MM.1S (cell line): ENCODE measurements around the gene FOXL3.

Experiments
- DNase-seq: peaks from one replicate; pipeline ENCODE4 v3.0.0-alpha.2; 2015
- H2AFZ ChIP-seq: fragments of 300-600 bp; sonication (generic); 2 replicates; pipeline ENCODE4 v1.6.0; 2016; ENCODE audit warnings: antibody characterized with exemption, low read length
- H3F3A ChIP-seq: fragments of 300-600 bp; sonication (generic); 2 replicates; pipeline ENCODE4 v1.6.1; 2016; ENCODE audit warnings: mild to moderate bottlenecking, antibody characterized with exemption, low read length, moderate library complexity, mixed read lengths; ENCODE audit not compliant: insufficient read depth
- H3K27ac ChIP-seq: fragments of 300-600 bp; sonication (generic); 2 replicates; pipeline ENCODE4 v1.5.1; 2016; ENCODE audit warnings: mild to moderate bottlenecking, low read length
- H3K27me3 ChIP-seq: fragments of 300-600 bp; sonication (generic); replicated peaks from 2 replicates; pipeline ENCODE4 v1.6.0; 2016; ENCODE audit warnings: low read length; ENCODE audit not compliant: insufficient read depth
- H3K36me3 ChIP-seq: fragments of 300-600 bp; sonication (generic); replicated peaks from 2 replicates; pipeline ENCODE4 v1.6.1; 2016; ENCODE audit warnings: mild to moderate bottlenecking, low read length, mixed read lengths; ENCODE audit not compliant: insufficient read depth
- H3K4me1 ChIP-seq: fragments of 300-600 bp; sonication (generic); 2 replicates; pipeline ENCODE4 v1.6.1; 2016; ENCODE audit warnings: low read length, mixed read lengths
- H3K4me2 ChIP-seq: fragments of 300-600 bp; sonication (generic); 2 replicates; pipeline ENCODE4 v1.6.0; 2016; ENCODE audit warnings: low read depth, low read length
- H3K4me3 ChIP-seq: fragments of 300-600 bp; sonication (generic); 2 replicates; pipeline ENCODE4 v1.5.1; 2016; ENCODE audit warnings: low read length, mixed read lengths
- H3K79me2 ChIP-seq: fragments of 300-600 bp; sonication (generic); 2 replicates; pipeline ENCODE4 v1.6.1; 2016; ENCODE audit warnings: mixed run types, low read length, mixed read lengths
- H3K9ac ChIP-seq: fragments of 300-600 bp; sonication (generic); 2 replicates; pipeline ENCODE4 v1.6.1; 2016; ENCODE audit warnings: low read length, mixed read lengths
- H3K9me2 ChIP-seq: fragments of 300-600 bp; sonication (generic); replicated peaks from 2 replicates; pipeline ENCODE4 v1.6.1; 2016; ENCODE audit warnings: mild to moderate bottlenecking, low read length, mixed read lengths; ENCODE audit not compliant: insufficient read depth
- H3K9me3 ChIP-seq: fragments of 300-600 bp; sonication (generic); replicated peaks from 2 replicates; pipeline ENCODE4 v1.6.1; 2016; ENCODE audit warnings: mild to moderate bottlenecking, low read length, mixed read lengths; ENCODE audit not compliant: insufficient read depth
- H4K20me1 ChIP-seq: fragments of 300-600 bp; sonication (generic); 2 replicates; pipeline ENCODE4 v1.6.1; 2016; ENCODE audit warnings: mild to moderate bottlenecking, low read length, moderate library complexity, mixed read lengths; ENCODE audit not compliant: insufficient read depth
- EZH2 ChIP-seq: fragments of 300-600 bp; sonication (generic); optimal IDR thresholded peaks from 2 replicates; pipeline ENCODE3; 2017; ENCODE audit warnings: low read depth, mild to moderate bottlenecking, antibody characterized with exemption, low read length, mixed read lengths
- EZH2phosphoT487 ChIP-seq: fragments of 300-600 bp; sonication (generic); IDR thresholded peaks from 2 replicates; pipeline ENCODE4 v1.6.1; 2018; ENCODE audit warnings: antibody characterized with exemption, low read length
- TF ChIP-seq, protein P1 (sequence below): fragments of 300-600 bp; sonication (generic); IDR thresholded peaks from 2 replicates; pipeline ENCODE4 v1.5.1; 2016; ENCODE audit warnings: antibody characterized with exemption, low read length, mixed read lengths

FOXL3 gene

DNA sequence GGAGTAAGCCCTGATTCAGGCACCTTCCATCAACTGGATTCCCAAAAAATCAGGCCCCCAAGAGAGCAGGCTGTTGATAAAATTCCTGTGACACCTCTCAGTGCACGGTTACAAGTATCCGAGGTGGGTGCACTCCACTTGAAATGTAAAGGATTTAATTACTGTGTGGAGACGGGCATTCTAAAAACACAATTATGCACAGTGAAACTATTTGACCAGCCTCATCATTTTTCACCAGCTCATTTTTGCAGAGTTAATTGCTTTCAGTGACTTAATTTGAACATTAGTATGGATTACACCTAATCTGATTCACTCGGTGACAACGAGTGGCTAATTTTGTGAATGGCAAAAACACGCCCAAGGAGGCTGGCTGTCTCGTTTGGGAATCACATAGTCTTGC is 2.3 kb downstream of the FOXL3 start:
- Histone ChIP-seq H3F3A (no peaks in the 10 kb centered on the region), H3K36me3 (no peaks in the 10 kb centered on the region), H2AFZ (no peak overlapping the region), H4K20me1 (no peaks in the 10 kb centered on the region), H3K79me2 (no peaks in the 10 kb centered on the region), H3K27me3 (no peaks in the 10 kb centered on the region), H3K4me3 (no peak overlapping the region), H3K9me3 (no peaks in the 10 kb centered on the region), H3K9me2 (no peaks in the 10 kb centered on the region), H3K27ac (no peak overlapping the region), H3K4me1 (no peaks in the 10 kb centered on the region), H3K4me2 (no peak overlapping the region), H3K9ac (no peak overlapping the region)
- no peak for TF ChIP-seq EZH2phosphoT487
- no peak for TF ChIP-seq EZH2
- TF ChIP-seq, protein P1, sequence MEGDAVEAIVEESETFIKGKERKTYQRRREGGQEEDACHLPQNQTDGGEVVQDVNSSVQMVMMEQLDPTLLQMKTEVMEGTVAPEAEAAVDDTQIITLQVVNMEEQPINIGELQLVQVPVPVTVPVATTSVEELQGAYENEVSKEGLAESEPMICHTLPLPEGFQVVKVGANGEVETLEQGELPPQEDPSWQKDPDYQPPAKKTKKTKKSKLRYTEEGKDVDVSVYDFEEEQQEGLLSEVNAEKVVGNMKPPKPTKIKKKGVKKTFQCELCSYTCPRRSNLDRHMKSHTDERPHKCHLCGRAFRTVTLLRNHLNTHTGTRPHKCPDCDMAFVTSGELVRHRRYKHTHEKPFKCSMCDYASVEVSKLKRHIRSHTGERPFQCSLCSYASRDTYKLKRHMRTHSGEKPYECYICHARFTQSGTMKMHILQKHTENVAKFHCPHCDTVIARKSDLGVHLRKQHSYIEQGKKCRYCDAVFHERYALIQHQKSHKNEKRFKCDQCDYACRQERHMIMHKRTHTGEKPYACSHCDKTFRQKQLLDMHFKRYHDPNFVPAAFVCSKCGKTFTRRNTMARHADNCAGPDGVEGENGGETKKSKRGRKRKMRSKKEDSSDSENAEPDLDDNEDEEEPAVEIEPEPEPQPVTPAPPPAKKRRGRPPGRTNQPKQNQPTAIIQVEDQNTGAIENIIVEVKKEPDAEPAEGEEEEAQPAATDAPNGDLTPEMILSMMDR: no peak
- no peak for DNase-seq

DNA sequence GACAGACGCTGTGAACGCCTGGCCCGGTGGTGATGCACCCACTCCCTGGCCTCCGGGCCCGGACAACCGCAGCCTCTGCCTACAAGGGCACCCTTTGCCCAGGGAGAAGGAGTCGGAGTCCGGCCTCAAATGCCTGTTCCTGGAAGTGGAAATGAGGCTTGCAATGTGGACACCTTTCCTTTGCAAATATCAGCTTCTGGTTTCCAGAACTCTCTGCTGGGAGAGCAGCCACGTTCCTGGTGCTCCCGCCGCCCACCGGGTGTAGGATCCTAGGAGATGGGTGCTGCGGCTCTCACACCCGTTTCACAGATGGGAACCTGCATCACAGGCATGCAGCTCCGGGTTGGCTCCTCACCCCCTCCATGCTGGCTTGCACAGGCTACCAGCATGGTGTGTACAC is 2.9 kb downstream of the FOXL3 start:
- H3K9me2 ChIP-seq: no peaks in the 10 kb centered on the region
- no peaks in the 10 kb centered on the region for H3K4me1 ChIP-seq
- H3K9me3 ChIP-seq: no peaks in the 10 kb centered on the region
- no peak overlapping the region for H3K27ac ChIP-seq
- H2AFZ ChIP-seq: no peak overlapping the region
- H3K36me3 ChIP-seq: no peaks in the 10 kb centered on the region
- DNase-seq: no peak
- no peaks in the 10 kb centered on the region for H3K79me2 ChIP-seq
- H3K27me3 ChIP-seq: no peaks in the 10 kb centered on the region
- no peaks in the 10 kb centered on the region for H4K20me1 ChIP-seq
- no peaks in the 10 kb centered on the region for H3F3A ChIP-seq
- no peak overlapping the region for H3K4me2 ChIP-seq
- H3K9ac ChIP-seq: no peak overlapping the region
- TF ChIP-seq EZH2phosphoT487: no peak
- TF ChIP-seq, protein P1: no peak
- TF ChIP-seq EZH2: no peak
- no peak overlapping the region for H3K4me3 ChIP-seq

DNA sequence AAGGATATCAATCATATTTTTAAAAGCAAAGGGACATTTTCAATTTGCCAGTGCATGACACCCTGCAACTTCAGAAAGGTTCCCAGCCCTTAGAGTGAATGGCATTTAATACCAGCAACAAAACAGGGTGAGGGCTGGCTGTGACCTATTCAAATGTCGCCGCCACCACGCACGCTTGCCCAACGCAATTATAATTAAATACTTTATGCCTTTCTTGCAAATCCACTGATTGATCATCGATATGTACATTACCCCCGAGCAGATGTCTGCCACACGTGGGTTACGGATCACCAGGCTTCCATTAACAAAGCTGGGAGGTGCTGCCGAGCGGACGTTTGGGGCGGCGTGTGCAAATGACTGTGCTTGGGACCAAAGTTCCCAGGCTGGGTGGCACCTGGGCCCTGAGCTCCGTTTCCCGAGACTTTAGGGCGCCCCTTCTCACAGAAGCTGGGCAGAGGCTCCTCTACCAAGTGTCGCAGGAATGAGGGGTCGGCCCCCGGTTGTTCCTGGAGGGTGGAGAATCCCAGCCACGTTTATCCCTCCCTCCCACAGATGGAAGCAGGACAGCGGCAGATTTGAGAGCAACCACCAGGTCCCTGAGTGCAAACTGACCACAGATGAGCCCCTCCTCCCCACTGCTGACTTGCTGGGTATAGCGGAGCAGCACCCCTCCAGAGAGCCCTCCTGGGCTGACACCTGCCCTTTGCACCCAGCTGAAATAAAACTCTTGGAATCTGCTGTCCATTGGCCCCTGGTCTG is 3.9 kb downstream of the FOXL3 start:
- Histone ChIP-seq H3K4me2 (no peak overlapping the region), H2AFZ (no peak overlapping the region), H3K4me3 (no peak overlapping the region), H3K79me2 (no peaks in the 10 kb centered on the region), H3K9ac (no peak overlapping the region), H4K20me1 (no peaks in the 10 kb centered on the region), H3K9me3 (no peaks in the 10 kb centered on the region), H3K9me2 (no peaks in the 10 kb centered on the region), H3F3A (no peaks in the 10 kb centered on the region), H3K27ac (no peak overlapping the region), H3K4me1 (no peaks in the 10 kb centered on the region), H3K27me3 (no peaks in the 10 kb centered on the region), H3K36me3 (no peaks in the 10 kb centered on the region)
- DNase-seq: no peak
- TF ChIP-seq, protein P1: no peak
- TF ChIP-seq EZH2 (no peak), EZH2phosphoT487 (no peak)
